Ascending aorta (tissue), 2 donors: ENCODE measurements around the gene TSGA10IP. TPM values are rescaled to one million over a fixed set of nuclear protein-coding genes. Genes with fewer than 3 reads are reported as not detected.

ENCODE experiments used
- DNase-seq, 2 donors: peaks; one replicate each; pipeline ENCODE4 v3.0.0-alpha.2; 2019; ENCODE audit warnings: low spot score in 2 of 2
- H3K27ac ChIP-seq, 2 donors: fragments of 200-600 bp; sonication (generic); one replicate each; pipeline ENCODE4 v1.5.1; 2016 to 2017; ENCODE audit warnings: mild to moderate bottlenecking in 1 of 2
- H3K27me3 ChIP-seq: fragments of 200-600 bp; sonication (generic); one replicate; pipeline ENCODE4 v1.5.1; 2017
- H3K36me3 ChIP-seq, 2 donors: fragments of 200-600 bp; sonication (generic); one replicate each; pipeline ENCODE4 v1.5.1; 2016
- H3K4me1 ChIP-seq, 2 donors: fragments of 200-600 bp; sonication (generic); one replicate each; pipeline ENCODE4 v1.5.1; 2016 to 2017; ENCODE audit warnings: mild to moderate bottlenecking in 1 of 2
- H3K4me3 ChIP-seq, 2 donors: fragments of 200-600 bp; sonication (generic); one replicate each; pipeline ENCODE4 v1.5.1; 2016 to 2017; ENCODE audit warnings: mild to moderate bottlenecking in 1 of 2
- H3K9me3 ChIP-seq, 2 donors: fragments of 200-600 bp; sonication (generic); one replicate each; pipeline ENCODE4 v1.5.1; 2016
- CTCF ChIP-seq, 3 experiments: fragments of 200-600 bp in 2 of 3; fragments of 450-650 bp in 1 of 3; sonication (generic) in 2 of 3; IDR thresholded peaks; one replicate each; pipeline ENCODE4 v1.5.1; 2016 to 2019; ENCODE audit warnings: antibody characterized with exemption in 3 of 3, mild to moderate bottlenecking in 1 of 3, moderate library complexity in 1 of 3
- intact Hi-C: fragments of 100-400 bp; cut with DNase I; formaldehyde crosslinking; loops from one replicate; pipeline ENCODE4 v1.15.1; 2023
- total RNA-seq: library from RNA; depleted of rRNA; stranded (reverse); fragments of >200 nt; gene quantifications from one replicate; pipeline ENCODE4 v1.1.0, GENCODE V29; 2016

The TSGA10IP gene
- total RNA-seq, 1 donor from 2014 or later = not detected

GRCh38 chr11:65967329-65967934 is 22.2 kb downstream of the TSGA10IP start:
- no peaks in the 10 kb centered on the region for H3K9me3 ChIP-seq

GRCh38 chr11:65968600-65969482 is 23.6 kb downstream of the TSGA10IP start:
- no peak for TF ChIP-seq CTCF (IDR thresholded peaks at IDR 0.05)
- DNase-seq = no peak
- H3K4me1 ChIP-seq = peaks cover 0 to 2% of the 10 kb centered on the region in 2 donors
- no peaks in the 10 kb centered on the region for H3K9me3 ChIP-seq
- peaks cover 68 to 74% of the 10 kb centered on the region in 2 donors for H3K36me3 ChIP-seq
- intact Hi-C loops = no loop called here
- no peak overlapping the region for H3K4me3 ChIP-seq
- no peaks in the 10 kb centered on the region for H3K27me3 ChIP-seq
- no peak overlapping the region for H3K27ac ChIP-seq

More at GRCh38 chr11:65967329-65967934, 22.2 kb downstream of the TSGA10IP start:
- Histone ChIP-seq H3K27ac (no peak overlapping the region), H3K4me3 (no peak overlapping the region), H3K27me3 (no peaks in the 10 kb centered on the region), H3K36me3 (peaks cover 61 to 69% of the 10 kb centered on the region in 2 donors), H3K4me1 (peaks cover 13 to 16% of the 10 kb centered on the region in 2 donors)
- DNase-seq = no peak
- intact Hi-C loops = no loop called here
- no peak for TF ChIP-seq CTCF (IDR thresholded peaks at IDR 0.05)

- Histone ChIP-seq H3K27me3 (no peaks in the 10 kb centered on the region), H3K4me1 (no peaks in the 10 kb centered on the region), H3K9me3 (no peaks in the 10 kb centered on the region), H3K36me3 (peaks cover 48 to 55% of the 10 kb centered on the region in 2 donors), H3K27ac (no peak overlapping the region), H3K4me3 (no peak overlapping the region)
- intact Hi-C loops = no loop called here
- no peak for TF ChIP-seq CTCF (IDR thresholded peaks at IDR 0.05)
- DNase-seq = no peak
Measured at GRCh38 chr11:65972116-65972515, 26.8 kb downstream of the TSGA10IP start.

GRCh38 chr11:65973439-65974110 is 28.3 kb downstream of the TSGA10IP start:
- intact Hi-C loops = no loop called here
- peaks cover 48 to 55% of the 10 kb centered on the region in 2 donors for H3K36me3 ChIP-seq

More at GRCh38 chr11:65973439-65974110, 28.3 kb downstream of the TSGA10IP start:
- H3K4me3 ChIP-seq = no peak overlapping the region
- no peak overlapping the region for H3K27ac ChIP-seq
- H3K27me3 ChIP-seq = no peaks in the 10 kb centered on the region
- H3K9me3 ChIP-seq = no peaks in the 10 kb centered on the region
- no peaks in the 10 kb centered on the region for H3K4me1 ChIP-seq
- DNase-seq = no peak
- no peak for TF ChIP-seq CTCF (IDR thresholded peaks at IDR 0.05)
